ENCODE results near the gene CCDC127.

The CCDC127 gene

DNA sequence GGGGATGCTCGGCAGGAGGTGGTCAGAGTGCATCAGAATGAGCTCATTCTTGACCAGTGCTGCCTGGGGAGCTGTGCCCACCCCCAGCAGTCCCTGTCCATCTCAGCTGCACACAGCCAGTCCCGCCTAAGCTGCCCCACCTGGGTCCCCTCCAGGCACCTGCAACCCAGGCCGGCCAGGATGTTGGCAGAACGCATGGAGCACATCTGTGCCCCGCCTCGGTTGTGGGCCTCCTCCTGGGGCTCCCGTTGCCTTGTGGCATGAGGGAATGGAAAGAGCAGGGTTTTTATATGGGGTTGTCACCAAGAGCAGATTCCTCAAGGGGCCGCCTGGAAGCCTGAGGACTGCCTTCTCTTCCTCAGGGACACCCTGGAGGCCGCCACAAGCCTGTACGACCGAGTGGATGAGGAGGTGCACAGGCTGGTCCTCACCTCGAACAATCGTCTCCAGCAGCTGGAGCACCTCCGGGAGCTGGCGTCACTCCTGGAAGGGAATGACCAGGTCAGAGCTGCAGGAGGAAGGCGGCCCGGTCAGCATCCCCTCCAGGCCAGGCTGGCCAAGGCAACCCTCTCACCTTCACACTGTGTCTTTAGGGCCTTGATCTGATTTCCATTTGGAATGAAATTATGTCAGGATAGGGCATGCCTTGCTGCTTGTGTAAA lies 61.4 kb downstream of the CCDC127 start:
- no peak for FAIRE-seq

- no peak for FAIRE-seq
Measured at GRCh38 chr5:155651-156410, 62.1 kb downstream of the CCDC127 start.

DNA sequence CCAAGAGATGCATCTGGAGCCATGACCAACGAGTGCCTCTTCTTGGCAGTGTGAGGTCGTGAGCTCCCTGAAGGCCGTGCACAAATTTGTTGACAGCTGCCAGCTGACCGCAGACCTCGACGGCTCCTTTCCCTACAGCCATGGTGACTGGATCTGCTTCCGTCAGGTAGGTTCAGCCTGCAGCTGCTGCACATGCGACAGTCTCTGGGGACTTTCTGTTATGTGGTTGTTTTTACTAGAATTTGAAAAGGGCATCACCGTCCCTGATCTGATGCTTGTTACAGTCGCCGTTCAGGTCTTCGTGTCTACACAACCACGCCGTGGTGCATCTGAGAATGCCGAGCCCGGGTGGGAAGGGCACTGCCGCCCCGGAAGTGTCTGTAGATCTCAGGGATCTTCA lies 63.1 kb downstream of the CCDC127 start:
- no peak for FAIRE-seq

DNA sequence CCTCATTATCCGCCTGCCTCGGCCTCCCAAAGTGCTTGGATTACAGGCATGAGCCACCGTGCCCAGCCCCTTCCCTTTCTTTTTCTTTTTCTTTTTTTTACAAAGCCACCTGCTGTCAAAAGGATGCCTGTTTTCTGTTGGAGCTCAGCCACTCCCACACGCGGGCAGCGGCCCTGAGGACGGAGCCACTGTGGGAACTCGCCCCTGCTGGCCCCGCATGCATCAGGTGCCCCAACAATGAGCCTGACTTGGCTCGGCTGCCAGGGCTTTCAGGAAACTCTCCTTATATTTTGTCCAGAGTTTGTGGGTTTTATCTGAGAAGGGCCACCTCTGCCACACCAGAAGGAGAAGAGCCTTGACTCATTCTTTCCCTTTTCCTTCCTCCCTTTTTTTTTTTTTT lies 63.7 kb downstream of the CCDC127 start:
- FAIRE-seq = no peak

- FAIRE-seq = no peak
Measured at GRCh38 chr5:153256-153655, 64.7 kb downstream of the CCDC127 start.

GRCh38 chr5:152077-152476 lies 65.9 kb downstream of the CCDC127 start:
- FAIRE-seq = no peak

GRCh38 chr5:150746-151145 lies 67.2 kb downstream of the CCDC127 start:
- no peak for FAIRE-seq

DNA sequence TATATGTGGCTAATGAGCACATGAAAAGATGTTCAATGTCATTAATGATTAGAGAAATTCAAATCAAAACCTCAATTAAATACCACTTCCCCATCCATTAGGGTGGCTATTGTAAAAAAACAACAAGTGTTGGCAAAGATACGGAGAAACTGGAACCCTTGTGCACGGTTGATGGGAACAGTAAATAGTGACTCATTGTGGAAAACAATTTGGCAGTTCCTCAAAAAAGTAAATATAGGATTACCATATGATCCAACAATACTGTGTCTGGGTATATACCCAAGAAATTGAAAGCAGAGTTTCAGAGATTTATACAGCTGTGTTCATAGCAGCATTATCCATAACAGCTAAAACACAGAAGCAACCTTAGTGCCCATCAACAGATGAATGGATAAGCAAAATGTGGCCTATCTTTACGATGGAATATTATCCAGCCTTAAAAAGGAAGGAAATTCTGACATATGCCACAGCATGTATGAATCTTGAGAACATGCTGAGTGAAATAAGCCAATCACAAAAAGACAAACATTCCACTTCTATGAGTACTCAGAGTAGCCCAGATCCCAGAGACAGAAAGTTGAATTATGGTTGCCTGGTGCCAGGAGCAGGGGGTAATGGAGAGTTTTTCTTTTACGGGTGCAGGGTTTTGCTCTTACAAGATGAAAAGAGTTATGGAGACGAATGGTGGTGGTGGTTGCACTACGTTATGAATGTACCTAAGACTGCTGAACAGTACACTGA lies 68.0 kb downstream of the CCDC127 start:
- FAIRE-seq = no peak

- FAIRE-seq = no peak
Measured at GRCh38 chr5:147751-148150, 70.2 kb downstream of the CCDC127 start.

Data from endometrium (tissue), 2 donors.